ENCODE results near the gene RIT1. TPM values are rescaled to one million over a fixed set of nuclear protein-coding genes. Genes with fewer than 3 reads are reported as not detected.

Gene RIT1
- total RNA-seq, 1 experiment from 2014 or later, result 28.1 TPM

DNA sequence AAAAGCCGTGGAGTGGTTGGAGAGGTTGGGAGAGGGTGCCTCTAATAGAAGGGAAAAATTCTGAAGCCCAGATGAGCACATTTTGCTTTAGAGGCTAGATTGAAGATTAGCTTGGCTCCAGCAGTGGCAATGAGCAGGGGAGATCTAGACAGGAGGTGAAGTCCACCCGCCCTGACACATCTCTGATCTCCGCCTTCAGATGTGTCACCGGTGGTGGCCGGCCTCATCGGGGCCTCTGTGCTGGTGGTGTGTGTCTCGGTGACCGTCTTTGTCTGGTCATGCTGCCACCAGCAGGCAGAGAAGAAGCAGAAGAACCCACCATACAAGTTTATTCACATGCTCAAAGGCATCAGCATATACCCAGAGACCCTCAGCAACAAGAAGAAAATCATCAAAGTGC lies 43.4 kb downstream of the RIT1 start:
- intact Hi-C loops (cut with micrococcal nuclease; ENCODE audit: unreplicated experiment), result no loop called here
- POLR2A ChIA-PET, result interaction anchor here (0.5 kb wide), 1 partner anchor 113 kb away, joined by 3 read pairs; no protein-coding TSS in a partner anchor
- in situ Hi-C loops (cut with HindIII; ENCODE audit: low pct_unique_long_range_greater_than_20kb, low sequenced_read_pairs), result no loop called here
- ATAC-seq (no peak), DNase-seq (ENCODE audit: low read depth, low spot score) (no peak)
- Histone ChIP-seq H3K4me3 (ENCODE audit: low read depth in 2 of 2, low read length in 2 of 2) (no peak overlapping the region), H3K36me3 (ENCODE audit: control insufficient read depth, insufficient read depth, low read length) (no peaks in the 10 kb centered on the region), H3K27ac (ENCODE audit: low read length) (no peak overlapping the region), H3K27me3 (ENCODE audit: control insufficient read depth, insufficient read depth, low read length) (no peaks in the 10 kb centered on the region), H3K4me1 (ENCODE audit: control insufficient read depth, insufficient read depth, low read length) (no peaks in the 10 kb centered on the region), H3K9me3 (ENCODE audit: control insufficient read depth, insufficient read depth, low read depth, low read length) (no peaks in the 10 kb centered on the region)
- TF ChIP-seq TCF7L2 (IDR thresholded peaks at IDR 0.05; ENCODE audit: low read depth, low read length) (no peak), SIN3A (IDR thresholded peaks at IDR 0.05; ENCODE audit: borderline replicate concordance, insufficient read depth, low read depth, low read length) (no peak), POLR2AphosphoS5 (IDR thresholded peaks at IDR 0.05; ENCODE audit: low read depth, low read length) (no peak)
- TF ChIP-seq, protein P1, sequence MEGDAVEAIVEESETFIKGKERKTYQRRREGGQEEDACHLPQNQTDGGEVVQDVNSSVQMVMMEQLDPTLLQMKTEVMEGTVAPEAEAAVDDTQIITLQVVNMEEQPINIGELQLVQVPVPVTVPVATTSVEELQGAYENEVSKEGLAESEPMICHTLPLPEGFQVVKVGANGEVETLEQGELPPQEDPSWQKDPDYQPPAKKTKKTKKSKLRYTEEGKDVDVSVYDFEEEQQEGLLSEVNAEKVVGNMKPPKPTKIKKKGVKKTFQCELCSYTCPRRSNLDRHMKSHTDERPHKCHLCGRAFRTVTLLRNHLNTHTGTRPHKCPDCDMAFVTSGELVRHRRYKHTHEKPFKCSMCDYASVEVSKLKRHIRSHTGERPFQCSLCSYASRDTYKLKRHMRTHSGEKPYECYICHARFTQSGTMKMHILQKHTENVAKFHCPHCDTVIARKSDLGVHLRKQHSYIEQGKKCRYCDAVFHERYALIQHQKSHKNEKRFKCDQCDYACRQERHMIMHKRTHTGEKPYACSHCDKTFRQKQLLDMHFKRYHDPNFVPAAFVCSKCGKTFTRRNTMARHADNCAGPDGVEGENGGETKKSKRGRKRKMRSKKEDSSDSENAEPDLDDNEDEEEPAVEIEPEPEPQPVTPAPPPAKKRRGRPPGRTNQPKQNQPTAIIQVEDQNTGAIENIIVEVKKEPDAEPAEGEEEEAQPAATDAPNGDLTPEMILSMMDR (IDR thresholded peaks at IDR 0.05), result no peak
- TF ChIP-seq, protein P2, sequence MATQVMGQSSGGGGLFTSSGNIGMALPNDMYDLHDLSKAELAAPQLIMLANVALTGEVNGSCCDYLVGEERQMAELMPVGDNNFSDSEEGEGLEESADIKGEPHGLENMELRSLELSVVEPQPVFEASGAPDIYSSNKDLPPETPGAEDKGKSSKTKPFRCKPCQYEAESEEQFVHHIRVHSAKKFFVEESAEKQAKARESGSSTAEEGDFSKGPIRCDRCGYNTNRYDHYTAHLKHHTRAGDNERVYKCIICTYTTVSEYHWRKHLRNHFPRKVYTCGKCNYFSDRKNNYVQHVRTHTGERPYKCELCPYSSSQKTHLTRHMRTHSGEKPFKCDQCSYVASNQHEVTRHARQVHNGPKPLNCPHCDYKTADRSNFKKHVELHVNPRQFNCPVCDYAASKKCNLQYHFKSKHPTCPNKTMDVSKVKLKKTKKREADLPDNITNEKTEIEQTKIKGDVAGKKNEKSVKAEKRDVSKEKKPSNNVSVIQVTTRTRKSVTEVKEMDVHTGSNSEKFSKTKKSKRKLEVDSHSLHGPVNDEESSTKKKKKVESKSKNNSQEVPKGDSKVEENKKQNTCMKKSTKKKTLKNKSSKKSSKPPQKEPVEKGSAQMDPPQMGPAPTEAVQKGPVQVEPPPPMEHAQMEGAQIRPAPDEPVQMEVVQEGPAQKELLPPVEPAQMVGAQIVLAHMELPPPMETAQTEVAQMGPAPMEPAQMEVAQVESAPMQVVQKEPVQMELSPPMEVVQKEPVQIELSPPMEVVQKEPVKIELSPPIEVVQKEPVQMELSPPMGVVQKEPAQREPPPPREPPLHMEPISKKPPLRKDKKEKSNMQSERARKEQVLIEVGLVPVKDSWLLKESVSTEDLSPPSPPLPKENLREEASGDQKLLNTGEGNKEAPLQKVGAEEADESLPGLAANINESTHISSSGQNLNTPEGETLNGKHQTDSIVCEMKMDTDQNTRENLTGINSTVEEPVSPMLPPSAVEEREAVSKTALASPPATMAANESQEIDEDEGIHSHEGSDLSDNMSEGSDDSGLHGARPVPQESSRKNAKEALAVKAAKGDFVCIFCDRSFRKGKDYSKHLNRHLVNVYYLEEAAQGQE (IDR thresholded peaks at IDR 0.05; ENCODE audit: insufficient read depth in 1 of 2, low read depth in 2 of 2, low read length in 1 of 2), result no peak
- BruUV-seq (replicated peaks), result no TSS peak
- CTCF ChIA-PET, result no interaction called here

DNA sequence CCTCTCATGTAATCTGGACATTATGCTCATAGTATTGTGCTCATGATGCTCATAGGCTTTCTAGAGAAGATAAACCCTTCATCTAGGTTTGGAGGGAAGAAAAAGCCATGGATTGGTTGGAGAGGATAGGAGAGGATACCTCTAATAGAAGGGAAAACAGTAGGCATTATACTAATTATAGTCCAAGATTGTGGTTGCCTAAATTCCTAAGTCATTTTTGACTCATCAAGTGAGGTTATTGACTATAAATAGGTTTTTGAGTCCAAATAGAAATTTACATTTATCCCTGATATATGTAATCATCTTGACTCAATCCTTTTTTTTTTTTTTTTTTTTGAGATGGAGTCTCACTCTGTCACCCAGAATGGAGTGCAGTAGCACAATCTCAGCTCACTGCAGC lies 46.8 kb downstream of the RIT1 start:
- intact Hi-C loops (cut with micrococcal nuclease; ENCODE audit: unreplicated experiment), result no loop called here
- POLR2A ChIA-PET, result interaction anchor here (0.6 kb wide), 1 partner anchor 13 kb away, joined by 4 read pairs; no protein-coding TSS in a partner anchor
- DNase-seq (ENCODE audit: low read depth, low spot score) (no peak), ATAC-seq (no peak)
- in situ Hi-C loops (cut with HindIII; ENCODE audit: low pct_unique_long_range_greater_than_20kb, low sequenced_read_pairs), result no loop called here
- H3K4me1 ChIP-seq (ENCODE audit: control insufficient read depth, insufficient read depth, low read length), result no peaks in the 10 kb centered on the region; the same call in 1 of the 2 replicates
- H3K9me3 ChIP-seq (ENCODE audit: control insufficient read depth, insufficient read depth, low read depth, low read length), result no peaks in the 10 kb centered on the region
- H3K27me3 ChIP-seq (ENCODE audit: control insufficient read depth, insufficient read depth, low read length), result no peaks in the 10 kb centered on the region
- no TSS peak for BruUV-seq (replicated peaks)
- H3K4me3 ChIP-seq (ENCODE audit: low read depth in 2 of 2, low read length in 2 of 2), result no peak overlapping the region
- H3K27ac ChIP-seq (ENCODE audit: low read length), result no peak overlapping the region
- H3K36me3 ChIP-seq (ENCODE audit: control insufficient read depth, insufficient read depth, low read length), result no peaks in the 10 kb centered on the region
- CTCF ChIA-PET, result no interaction called here
- TF ChIP-seq TCF7L2 (IDR thresholded peaks at IDR 0.05; ENCODE audit: low read depth, low read length) (no peak), POLR2AphosphoS5 (IDR thresholded peaks at IDR 0.05; ENCODE audit: low read depth, low read length) (no peak), SIN3A (IDR thresholded peaks at IDR 0.05; ENCODE audit: borderline replicate concordance, insufficient read depth, low read depth, low read length) (no peak)
- TF ChIP-seq, protein P2 (IDR thresholded peaks at IDR 0.05; ENCODE audit: insufficient read depth in 1 of 2, low read depth in 2 of 2, low read length in 1 of 2), result no peak
- TF ChIP-seq, protein P1 (IDR thresholded peaks at IDR 0.05), result no peak

Data from Panc1 (cell line).